Upper lobe of right lung (tissue), 1 donor: ENCODE results near the gene ANKRD11. TPM values are rescaled to one million over a fixed set of nuclear protein-coding genes. Genes with fewer than 3 reads are reported as not detected.
A peak's percentile ranks its signal among the peaks of the same experiment; 100 is the strongest.

Experiments
- ATAC-seq: fragments of 200-7000 bp; cut with Tn5 transposase; one replicate; pipeline ENCODE4 v1.9.1; 2020; ENCODE audit warnings: mild to moderate bottlenecking, moderate library complexity
- DNase-seq: peaks from one replicate; pipeline ENCODE4 v3.0.0-alpha.2; 2020
- H3K27ac ChIP-seq: fragments of 200-600 bp; one replicate; pipeline ENCODE4 v1.8.0; 2022
- H3K27me3 ChIP-seq: fragments of 200-600 bp; one replicate; pipeline ENCODE4 v1.8.0; 2022; ENCODE audit warnings: mild to moderate bottlenecking
- H3K36me3 ChIP-seq: fragments of 200-600 bp; one replicate; pipeline ENCODE4 v1.8.0; 2022
- H3K4me1 ChIP-seq: fragments of 200-600 bp; one replicate; pipeline ENCODE4 v1.8.0; 2022
- H3K4me3 ChIP-seq: fragments of 200-600 bp; one replicate; pipeline ENCODE4 v1.8.0; 2022; ENCODE audit warnings: mild to moderate bottlenecking
- H3K9me3 ChIP-seq: fragments of 200-600 bp; one replicate; pipeline ENCODE4 v1.8.0; 2022
- intact Hi-C: fragments of 100-400 bp; cut with DNase I; formaldehyde crosslinking; loops from one replicate; pipeline ENCODE4 v1.11.0; 2022
- total RNA-seq: library from RNA; stranded (reverse); fragmentation: NEBNext Ultra II Directional; extraction: Animal tissue kit (Norgen Biotek cat#: 25700); gene quantifications from one replicate; pipeline ENCODE4 v1.2.1, GENCODE V29; 2021
- TF ChIP-seq, protein P1 (sequence below): fragments of 200-600 bp; IDR thresholded peaks from one replicate; pipeline ENCODE4 v1.8.0; 2022; ENCODE audit warnings: antibody characterized with exemption
- donor health status: DM: no; HTN: yes; CAD: no; lungs with severe emphysema.

The ANKRD11 gene
- total RNA-seq, 1 donor from 2014 or later, result 125 TPM

DNA sequence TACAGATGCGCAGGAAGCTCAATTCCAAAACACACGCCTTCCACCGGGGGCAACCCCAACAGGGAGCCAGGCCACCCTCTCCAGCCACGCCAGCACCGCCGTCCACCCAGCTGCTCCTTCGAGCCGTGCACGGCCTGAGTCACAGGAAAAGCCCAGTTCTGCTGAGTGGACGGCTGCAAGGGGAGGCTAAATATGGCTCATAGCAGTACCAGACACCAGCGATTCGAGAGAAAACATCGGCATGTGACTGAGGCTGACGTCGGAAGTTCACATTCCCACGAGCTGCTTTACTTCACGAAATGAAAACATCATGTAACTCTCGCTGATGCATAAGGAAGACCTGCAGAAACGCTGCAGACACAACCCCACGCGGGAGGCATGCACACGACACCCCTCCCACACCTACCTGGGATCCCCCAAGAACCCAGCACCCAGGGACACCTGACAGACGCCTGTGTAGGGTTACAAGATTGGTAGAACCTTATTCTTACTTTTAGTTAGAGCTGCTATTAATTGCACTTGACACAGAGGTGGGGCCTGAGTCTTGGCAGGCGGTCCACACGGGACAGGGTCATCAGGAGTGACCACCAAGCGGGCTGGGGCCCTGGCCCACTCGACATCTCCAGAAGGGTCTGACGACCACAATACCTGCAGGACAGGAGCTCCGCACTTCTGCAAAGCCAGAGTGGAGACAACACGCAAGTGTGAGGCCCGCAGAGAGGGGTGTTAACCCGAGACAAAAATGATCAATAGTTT lies 116.8 kb downstream of the ANKRD11 start:
- TF ChIP-seq, protein P1, sequence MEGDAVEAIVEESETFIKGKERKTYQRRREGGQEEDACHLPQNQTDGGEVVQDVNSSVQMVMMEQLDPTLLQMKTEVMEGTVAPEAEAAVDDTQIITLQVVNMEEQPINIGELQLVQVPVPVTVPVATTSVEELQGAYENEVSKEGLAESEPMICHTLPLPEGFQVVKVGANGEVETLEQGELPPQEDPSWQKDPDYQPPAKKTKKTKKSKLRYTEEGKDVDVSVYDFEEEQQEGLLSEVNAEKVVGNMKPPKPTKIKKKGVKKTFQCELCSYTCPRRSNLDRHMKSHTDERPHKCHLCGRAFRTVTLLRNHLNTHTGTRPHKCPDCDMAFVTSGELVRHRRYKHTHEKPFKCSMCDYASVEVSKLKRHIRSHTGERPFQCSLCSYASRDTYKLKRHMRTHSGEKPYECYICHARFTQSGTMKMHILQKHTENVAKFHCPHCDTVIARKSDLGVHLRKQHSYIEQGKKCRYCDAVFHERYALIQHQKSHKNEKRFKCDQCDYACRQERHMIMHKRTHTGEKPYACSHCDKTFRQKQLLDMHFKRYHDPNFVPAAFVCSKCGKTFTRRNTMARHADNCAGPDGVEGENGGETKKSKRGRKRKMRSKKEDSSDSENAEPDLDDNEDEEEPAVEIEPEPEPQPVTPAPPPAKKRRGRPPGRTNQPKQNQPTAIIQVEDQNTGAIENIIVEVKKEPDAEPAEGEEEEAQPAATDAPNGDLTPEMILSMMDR, result no peak
- H3K27ac ChIP-seq, result no peak overlapping the region
- intact Hi-C loops, result no loop called here
- peaks cover 5% of the 10 kb centered on the region for H3K36me3 ChIP-seq
- ATAC-seq (peak; percentile 7), DNase-seq (no peak)
- no peaks in the 10 kb centered on the region for H3K27me3 ChIP-seq
- H3K4me3 ChIP-seq, result no peak overlapping the region
- peaks cover 4% of the 10 kb centered on the region for H3K9me3 ChIP-seq
- H3K4me1 ChIP-seq, result peaks cover 30% of the 10 kb centered on the region

DNA sequence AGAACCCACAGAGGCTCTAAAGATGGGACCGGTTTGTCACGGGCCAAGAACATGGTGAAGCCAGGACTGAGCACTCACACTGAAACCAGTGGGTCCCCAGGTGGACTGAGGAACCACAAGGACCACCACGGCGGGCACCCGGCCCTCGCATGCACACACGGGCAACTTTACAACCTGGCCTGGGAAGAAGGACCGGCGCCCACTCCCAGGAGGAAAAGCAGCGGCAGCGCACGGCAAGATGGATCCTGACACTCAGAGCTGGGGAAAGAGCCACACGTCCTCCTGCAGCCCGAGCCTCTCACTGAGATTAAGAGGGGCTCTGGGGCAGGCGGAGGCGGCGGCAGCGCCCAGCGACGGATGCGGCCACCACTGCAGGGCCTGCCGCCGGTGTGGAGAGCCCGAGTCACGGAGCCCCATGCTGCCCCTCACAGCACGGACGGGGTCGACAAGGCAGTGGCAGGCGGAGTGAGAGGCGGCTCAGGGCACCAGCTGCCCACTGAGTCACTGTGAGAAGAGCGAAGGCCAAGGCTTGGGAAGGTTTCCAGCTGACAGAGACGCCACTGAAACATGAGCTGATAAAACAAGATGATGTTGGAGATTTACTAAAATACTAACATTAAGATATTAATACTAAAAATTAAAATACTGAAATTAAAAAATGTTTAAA lies 118.3 kb downstream of the ANKRD11 start:
- Histone ChIP-seq H3K9me3 (peaks cover 4% of the 10 kb centered on the region), H3K27ac (no peak overlapping the region), H3K4me1 (peaks cover 39% of the 10 kb centered on the region), H3K27me3 (no peaks in the 10 kb centered on the region), H3K4me3 (no peak overlapping the region), H3K36me3 (peaks cover 5% of the 10 kb centered on the region)
- TF ChIP-seq, protein P1, result no peak
- intact Hi-C loops, result no loop called here
- DNase-seq (no peak), ATAC-seq (no peak)

DNA sequence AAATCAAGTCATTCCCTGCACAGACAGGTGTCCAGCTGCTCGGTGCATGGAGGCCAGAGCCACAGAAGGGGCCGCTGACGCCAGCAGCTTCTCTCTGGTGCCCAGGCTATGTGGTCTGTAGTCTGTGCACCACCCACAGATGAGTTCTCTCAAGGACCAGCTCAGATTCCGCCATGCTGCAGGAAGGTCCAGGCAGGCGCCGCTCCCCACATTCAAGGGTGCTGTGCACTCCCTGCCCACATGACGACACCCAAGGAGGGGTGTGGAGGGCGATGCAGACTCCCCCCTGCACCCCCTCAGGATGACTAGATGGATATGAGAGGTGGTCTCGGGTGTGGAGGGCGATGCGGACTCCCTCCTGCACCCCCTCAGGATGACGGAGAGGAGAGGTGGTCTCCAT lies 119.0 kb downstream of the ANKRD11 start:
- intact Hi-C loops, result no loop called here
- Histone ChIP-seq H3K27ac (no peak overlapping the region), H3K9me3 (peaks cover 4% of the 10 kb centered on the region), H3K36me3 (peaks cover 5% of the 10 kb centered on the region), H3K4me3 (no peak overlapping the region), H3K4me1 (peaks cover 42% of the 10 kb centered on the region), H3K27me3 (no peaks in the 10 kb centered on the region)
- TF ChIP-seq, protein P1, result no peak
- DNase-seq (no peak), ATAC-seq (no peak)

DNA sequence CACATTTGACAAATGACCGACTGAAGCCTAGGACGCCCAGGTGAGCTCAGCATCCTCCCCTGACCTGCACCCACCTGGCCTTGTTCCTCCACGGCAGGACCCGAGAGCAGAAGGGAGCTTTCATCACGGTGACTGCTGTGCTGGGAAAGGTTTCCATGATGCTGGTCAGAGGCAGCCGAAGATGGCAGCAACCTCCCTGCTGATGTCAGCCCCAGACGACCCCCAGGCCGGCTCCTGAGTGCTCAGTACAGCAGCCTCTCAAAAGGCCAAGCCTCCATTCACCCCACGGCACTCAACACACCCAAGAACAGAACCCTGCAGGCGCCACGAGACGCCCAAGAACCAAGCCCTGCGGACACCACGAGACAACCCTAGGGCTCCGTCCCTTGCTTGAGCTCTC lies 119.8 kb downstream of the ANKRD11 start:
- peaks cover 5% of the 10 kb centered on the region for H3K36me3 ChIP-seq
- peaks cover 42% of the 10 kb centered on the region for H3K4me1 ChIP-seq
- intact Hi-C loops, result no loop called here
- no peak for DNase-seq
- H3K27ac ChIP-seq, result no peak overlapping the region
- H3K27me3 ChIP-seq, result no peaks in the 10 kb centered on the region
- TF ChIP-seq, protein P1, result no peak
- ATAC-seq, result no peak
- no peak overlapping the region for H3K4me3 ChIP-seq
- peaks cover under 1% of the 10 kb centered on the region for H3K9me3 ChIP-seq

DNA sequence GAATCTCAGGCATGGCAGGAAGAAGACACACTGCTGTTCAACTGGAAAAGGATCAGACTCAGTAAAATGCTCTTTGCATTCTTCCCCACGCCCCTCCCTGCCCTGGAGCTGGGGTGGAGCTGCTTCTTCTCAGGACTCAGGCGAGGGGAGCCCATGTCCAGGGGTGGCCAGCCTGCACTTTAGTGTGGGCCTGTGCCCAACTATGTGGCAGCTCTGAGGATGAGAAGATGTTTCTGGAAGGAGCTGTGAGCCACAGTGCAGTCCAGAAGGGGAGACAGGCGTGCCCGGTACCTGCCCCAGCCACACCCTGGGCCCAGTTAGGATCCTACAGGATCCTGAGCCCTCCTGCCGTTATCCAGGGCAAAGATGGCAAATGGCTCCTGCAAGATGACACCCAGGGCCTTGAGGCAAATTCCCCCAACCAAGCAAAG lies 120.3 kb downstream of the ANKRD11 start:
- ATAC-seq (peak; percentile 36), DNase-seq (no peak)
- Histone ChIP-seq H3K4me3 (no peak overlapping the region), H3K36me3 (peaks cover 5% of the 10 kb centered on the region), H3K9me3 (no peaks in the 10 kb centered on the region), H3K4me1 (peaks cover 47% of the 10 kb centered on the region), H3K27ac (no peak overlapping the region), H3K27me3 (no peaks in the 10 kb centered on the region)
- TF ChIP-seq, protein P1, result no peak
- intact Hi-C loops, result no loop called here
